AG09309 (cell line): ENCODE results near the gene AKR1B1.

Experiments used
- DNase-seq: peaks from one replicate; pipeline ENCODE4 v3.0.0-alpha.2; 2010; ENCODE audit warnings: low read depth
- H3K4me3 ChIP-seq: 2 replicates; pipeline ENCODE4 v1.5.1; 2011; ENCODE audit warnings: mild to moderate bottlenecking, low read depth, low read length, moderate library complexity; ENCODE audit not compliant: control insufficient read depth
- TF ChIP-seq, protein P1 (sequence below): IDR thresholded peaks from 2 replicates; pipeline ENCODE4 v1.5.1; 2011; ENCODE audit warnings: mild to moderate bottlenecking, low read depth, low read length, inconsistent platforms; ENCODE audit not compliant: insufficient read depth, control insufficient read depth; ENCODE audit errors: missing control alignments

AKR1B1 gene

DNA sequence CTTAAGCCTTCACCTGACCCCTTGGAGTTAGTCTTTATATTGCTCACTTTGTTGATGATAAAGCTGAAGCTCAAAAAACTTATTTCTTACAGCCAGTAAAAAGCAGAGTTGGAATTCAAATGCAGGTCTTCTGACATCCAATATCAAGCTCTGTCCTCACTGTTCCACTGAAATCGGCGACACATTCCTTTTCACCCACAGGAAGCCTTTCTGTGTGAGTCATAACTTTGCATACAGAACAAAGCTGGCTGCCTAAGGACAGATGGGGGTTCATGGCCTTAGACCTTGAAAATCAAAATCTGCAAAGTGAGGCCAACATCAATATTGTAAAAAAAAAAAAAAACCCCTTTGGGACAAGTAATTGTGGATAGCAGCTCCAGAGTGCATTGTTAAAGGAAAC lies 21.8 kb upstream of the AKR1B1 start:
- no peak for DNase-seq
- no peak overlapping the region for H3K4me3 ChIP-seq
- TF ChIP-seq, protein P1, sequence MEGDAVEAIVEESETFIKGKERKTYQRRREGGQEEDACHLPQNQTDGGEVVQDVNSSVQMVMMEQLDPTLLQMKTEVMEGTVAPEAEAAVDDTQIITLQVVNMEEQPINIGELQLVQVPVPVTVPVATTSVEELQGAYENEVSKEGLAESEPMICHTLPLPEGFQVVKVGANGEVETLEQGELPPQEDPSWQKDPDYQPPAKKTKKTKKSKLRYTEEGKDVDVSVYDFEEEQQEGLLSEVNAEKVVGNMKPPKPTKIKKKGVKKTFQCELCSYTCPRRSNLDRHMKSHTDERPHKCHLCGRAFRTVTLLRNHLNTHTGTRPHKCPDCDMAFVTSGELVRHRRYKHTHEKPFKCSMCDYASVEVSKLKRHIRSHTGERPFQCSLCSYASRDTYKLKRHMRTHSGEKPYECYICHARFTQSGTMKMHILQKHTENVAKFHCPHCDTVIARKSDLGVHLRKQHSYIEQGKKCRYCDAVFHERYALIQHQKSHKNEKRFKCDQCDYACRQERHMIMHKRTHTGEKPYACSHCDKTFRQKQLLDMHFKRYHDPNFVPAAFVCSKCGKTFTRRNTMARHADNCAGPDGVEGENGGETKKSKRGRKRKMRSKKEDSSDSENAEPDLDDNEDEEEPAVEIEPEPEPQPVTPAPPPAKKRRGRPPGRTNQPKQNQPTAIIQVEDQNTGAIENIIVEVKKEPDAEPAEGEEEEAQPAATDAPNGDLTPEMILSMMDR: no peak

DNA sequence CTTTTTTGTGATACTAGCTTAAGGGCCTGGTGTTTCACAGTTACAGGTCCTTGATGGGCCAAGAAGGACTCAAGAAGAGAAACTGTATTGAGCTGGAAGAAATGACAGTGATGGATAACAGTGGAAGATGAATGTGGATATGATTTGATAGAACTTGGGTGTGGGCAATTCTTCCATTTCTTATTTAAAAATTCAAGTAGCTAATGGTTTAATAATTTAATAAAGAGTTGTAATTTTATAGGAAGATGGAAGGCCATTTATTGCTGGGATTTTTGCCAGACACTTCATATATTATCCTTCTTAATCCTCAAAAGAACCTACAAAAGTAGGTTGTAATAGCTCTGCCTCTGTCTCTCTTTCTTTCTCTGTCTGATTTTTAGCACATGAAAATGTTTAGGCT lies 21.3 kb upstream of the AKR1B1 start:
- no peak overlapping the region for H3K4me3 ChIP-seq
- no peak for DNase-seq
- TF ChIP-seq, protein P1: no peak

DNA sequence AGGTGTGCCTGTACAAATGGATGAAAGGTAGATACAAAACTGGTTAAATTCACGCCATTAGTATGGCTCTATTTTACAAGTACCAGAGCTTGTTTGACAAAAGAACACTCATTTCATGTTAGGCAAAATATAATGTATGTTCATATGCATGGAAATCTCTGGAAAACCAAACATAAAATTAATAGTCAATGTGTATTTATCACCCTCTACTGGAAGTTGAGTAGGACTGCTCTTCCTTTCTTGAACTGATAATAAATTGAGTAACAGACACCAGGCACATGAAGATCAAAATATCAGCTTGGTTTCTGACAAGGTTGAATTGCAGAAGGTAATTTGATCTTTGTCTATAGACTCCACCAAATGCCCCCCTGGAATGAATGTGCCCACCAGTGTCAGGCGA lies 19.8 kb upstream of the AKR1B1 start:
- no peak for DNase-seq
- TF ChIP-seq, protein P1: peak; percentile 25
- no peak overlapping the region for H3K4me3 ChIP-seq

DNA sequence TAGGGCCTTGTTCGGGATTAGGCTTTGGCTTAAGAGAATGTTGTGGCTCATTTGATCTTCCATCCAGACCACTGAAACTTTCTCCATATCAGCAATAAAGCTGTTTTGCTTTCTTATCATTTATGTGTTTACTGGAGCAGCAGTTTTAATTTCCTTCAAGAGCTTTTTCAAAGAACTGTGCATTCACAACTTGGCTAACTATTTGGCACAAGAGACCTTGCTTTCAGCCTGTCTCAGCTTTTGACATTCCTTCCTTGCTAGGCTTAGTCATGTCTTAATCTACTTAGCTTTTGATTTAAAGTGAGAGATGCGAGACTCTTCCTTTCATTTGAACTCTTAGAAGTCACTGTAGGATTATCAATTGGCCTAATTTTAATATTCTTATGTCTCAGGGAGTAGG lies 19.1 kb upstream of the AKR1B1 start:
- TF ChIP-seq, protein P1: no peak
- no peak overlapping the region for H3K4me3 ChIP-seq
- no peak for DNase-seq

DNA sequence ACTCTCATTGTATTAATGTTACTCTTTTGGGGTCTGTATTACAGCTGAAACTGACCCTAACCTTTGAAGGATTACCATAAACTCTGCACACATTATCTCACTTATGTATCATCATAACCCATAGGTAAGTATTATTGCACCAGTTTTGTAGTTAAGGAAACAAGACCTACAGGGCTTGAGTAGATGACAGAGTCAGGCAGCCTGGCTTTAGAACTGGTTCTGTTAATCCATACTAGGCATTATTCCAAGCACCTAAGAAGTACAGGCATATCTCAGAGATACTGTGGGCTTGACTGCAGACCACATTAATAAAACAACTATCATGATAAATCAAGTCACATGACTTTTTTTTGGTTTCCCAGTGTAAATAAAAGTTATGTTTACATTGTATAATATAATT lies 17.1 kb upstream of the AKR1B1 start:
- DNase-seq: no peak
- TF ChIP-seq, protein P1: no peak
- H3K4me3 ChIP-seq: no peak overlapping the region

DNA sequence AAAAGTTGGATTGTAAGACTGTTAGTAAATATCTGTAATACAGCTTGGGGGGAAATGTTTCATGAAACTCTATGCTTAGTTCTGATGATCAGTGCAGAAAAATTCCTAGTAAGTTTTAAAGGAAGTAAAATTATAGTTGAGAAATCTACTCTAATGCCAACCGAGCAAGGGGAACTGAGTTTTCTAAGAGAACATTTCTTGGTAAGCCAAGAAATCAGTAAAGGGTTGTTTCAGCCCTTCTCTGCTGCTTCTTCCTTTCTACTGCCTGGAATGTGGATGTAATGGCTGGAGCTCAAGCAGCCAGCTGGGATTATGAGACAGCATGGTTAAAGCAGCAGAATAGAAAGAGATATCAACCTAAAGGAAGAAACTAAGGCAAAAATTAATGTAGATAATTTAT lies 15.9 kb upstream of the AKR1B1 start:
- no peak for DNase-seq
- no peak overlapping the region for H3K4me3 ChIP-seq
- TF ChIP-seq, protein P1: no peak

DNA sequence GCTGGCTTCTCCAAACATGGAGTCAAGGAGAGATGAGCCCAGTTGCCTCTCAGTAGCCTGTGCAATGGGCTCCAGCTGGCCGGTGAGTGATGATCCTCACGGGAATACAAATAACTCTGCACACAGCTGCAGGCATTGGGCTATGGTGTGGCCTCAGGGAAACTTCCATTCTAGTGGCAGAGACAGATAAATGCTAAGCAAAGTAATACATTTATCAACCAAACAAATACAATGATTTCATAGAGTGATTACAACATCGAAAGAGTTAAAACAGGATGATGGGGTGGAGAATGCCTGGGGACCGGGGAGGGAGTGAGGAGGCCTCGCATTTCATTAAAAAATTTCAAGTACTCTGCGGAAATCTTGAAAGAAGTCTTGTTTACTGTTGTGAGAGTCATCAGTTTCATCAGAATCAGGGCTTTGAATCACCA lies 15.0 kb upstream of the AKR1B1 start:
- no peak for DNase-seq
- TF ChIP-seq, protein P1: no peak
- H3K4me3 ChIP-seq: no peak overlapping the region
